NB4 (cell line): ENCODE measurements around the gene SCUBE3.

Source experiments
- DNase-seq: peaks from one replicate; pipeline ENCODE4 v3.0.0; 2010; ENCODE audit warnings: low read depth
- H3K4me3 ChIP-seq: one replicate; pipeline ENCODE4 v1.5.1; 2011; ENCODE audit warnings: mild to moderate bottlenecking, low read depth, low read length, moderate library complexity
- MAX ChIP-seq: IDR thresholded peaks from 2 replicates; pipeline ENCODE4 v1.6.1; 2011; ENCODE audit warnings: low read depth, low read length
- MYC ChIP-seq: IDR thresholded peaks from 2 replicates; pipeline ENCODE4 v1.6.1; 2011; ENCODE audit warnings: low read depth, low read length
- POLR2A ChIP-seq: IDR thresholded peaks from 2 replicates; pipeline ENCODE4 v1.6.1; 2011; ENCODE audit warnings: mild to moderate bottlenecking; ENCODE audit not compliant: insufficient read length; ENCODE audit errors: extremely low read depth
- TF ChIP-seq, protein P1 (sequence below): IDR thresholded peaks from one replicate; pipeline ENCODE4 v1.5.1; 2012; ENCODE audit warnings: low read depth, low read length

SCUBE3 gene

GRCh38 chr6:35183281-35183680, 30.5 kb upstream of the SCUBE3 start:
- no peak for TF ChIP-seq MYC
- TF ChIP-seq MAX, result no peak
- TF ChIP-seq, protein P1, sequence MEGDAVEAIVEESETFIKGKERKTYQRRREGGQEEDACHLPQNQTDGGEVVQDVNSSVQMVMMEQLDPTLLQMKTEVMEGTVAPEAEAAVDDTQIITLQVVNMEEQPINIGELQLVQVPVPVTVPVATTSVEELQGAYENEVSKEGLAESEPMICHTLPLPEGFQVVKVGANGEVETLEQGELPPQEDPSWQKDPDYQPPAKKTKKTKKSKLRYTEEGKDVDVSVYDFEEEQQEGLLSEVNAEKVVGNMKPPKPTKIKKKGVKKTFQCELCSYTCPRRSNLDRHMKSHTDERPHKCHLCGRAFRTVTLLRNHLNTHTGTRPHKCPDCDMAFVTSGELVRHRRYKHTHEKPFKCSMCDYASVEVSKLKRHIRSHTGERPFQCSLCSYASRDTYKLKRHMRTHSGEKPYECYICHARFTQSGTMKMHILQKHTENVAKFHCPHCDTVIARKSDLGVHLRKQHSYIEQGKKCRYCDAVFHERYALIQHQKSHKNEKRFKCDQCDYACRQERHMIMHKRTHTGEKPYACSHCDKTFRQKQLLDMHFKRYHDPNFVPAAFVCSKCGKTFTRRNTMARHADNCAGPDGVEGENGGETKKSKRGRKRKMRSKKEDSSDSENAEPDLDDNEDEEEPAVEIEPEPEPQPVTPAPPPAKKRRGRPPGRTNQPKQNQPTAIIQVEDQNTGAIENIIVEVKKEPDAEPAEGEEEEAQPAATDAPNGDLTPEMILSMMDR, result no peak
- TF ChIP-seq POLR2A, result no peak
- H3K4me3 ChIP-seq, result no peak overlapping the region
- no peak for DNase-seq

DNA sequence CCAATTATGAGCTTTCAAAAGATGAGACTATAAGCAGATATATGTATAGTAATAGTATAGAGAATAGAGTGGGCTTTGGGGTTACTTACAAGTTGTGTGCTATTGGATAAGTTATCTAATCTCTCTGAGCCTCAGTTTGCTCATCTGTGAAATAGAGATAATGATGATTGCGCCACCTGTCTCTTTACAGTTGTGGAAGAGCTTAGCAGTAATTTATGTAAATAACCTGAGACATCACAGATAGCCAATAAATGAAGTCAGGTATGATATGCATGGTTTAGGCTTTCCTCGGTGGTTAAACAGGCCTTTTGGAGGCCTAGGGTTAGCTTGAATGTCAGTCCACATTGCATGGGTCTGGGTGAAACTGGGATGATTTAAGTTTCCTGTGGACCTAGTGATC, 29.8 kb upstream of the SCUBE3 start:
- no peak overlapping the region for H3K4me3 ChIP-seq
- DNase-seq, result no peak
- TF ChIP-seq MAX (no peak), POLR2A (no peak), MYC (no peak)
- TF ChIP-seq, protein P1, result no peak

- TF ChIP-seq POLR2A (no peak), MYC (no peak), MAX (no peak)
- TF ChIP-seq, protein P1, result no peak
- DNase-seq, result no peak
- no peak overlapping the region for H3K4me3 ChIP-seq
Measured at GRCh38 chr6:35184580-35185301, 29.0 kb upstream of the SCUBE3 start.

DNA sequence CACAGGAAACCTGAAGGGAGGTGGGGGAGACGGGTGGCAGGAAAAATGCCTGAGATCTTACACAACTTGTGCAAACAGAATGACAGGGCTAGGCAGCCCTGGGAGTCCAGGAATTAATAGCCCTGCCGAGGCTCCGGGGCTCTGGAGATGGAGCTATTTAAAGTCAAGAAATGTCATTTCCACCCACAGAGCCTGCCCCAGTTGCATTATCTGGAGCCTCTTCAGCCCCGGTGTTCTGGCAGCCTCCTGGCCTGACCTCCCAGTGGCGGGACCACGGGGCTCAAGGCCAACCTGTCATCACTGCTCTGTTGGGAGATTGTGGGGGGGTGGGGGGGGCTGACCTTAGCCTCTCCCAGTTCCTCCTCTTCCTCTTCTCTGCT, 28.5 kb upstream of the SCUBE3 start:
- no peak for DNase-seq
- no peak overlapping the region for H3K4me3 ChIP-seq
- TF ChIP-seq MAX, result no peak
- no peak for TF ChIP-seq POLR2A
- no peak for TF ChIP-seq MYC
- TF ChIP-seq, protein P1, result no peak

DNA sequence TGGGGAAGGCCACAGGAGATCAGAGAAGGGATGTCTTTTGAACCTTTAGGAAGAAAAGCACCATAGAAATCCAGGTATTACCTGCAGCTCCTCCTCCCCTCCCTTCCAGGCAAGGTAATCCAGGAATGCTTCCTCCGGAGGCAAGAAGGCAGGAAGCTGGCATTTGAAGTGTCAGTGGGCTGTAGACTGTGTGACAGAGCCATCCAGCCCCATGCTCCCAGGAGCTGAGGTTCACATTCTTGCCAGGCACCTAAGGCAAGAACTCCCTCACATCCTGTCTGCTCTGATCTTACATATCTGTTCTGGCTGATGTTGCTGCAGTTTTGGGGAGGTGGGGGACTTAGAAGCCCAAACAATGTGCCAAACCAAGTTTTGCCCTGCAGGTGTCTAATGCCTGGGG, 27.8 kb upstream of the SCUBE3 start:
- TF ChIP-seq, protein P1, result no peak
- TF ChIP-seq MYC (no peak), POLR2A (no peak), MAX (no peak)
- H3K4me3 ChIP-seq, result no peak overlapping the region
- DNase-seq, result no peak

- TF ChIP-seq MAX (no peak), MYC (no peak), POLR2A (no peak)
- TF ChIP-seq, protein P1, result no peak
- no peak overlapping the region for H3K4me3 ChIP-seq
- no peak for DNase-seq
Measured at GRCh38 chr6:35186571-35186970, 27.2 kb upstream of the SCUBE3 start.
